Neural cell (in vitro differentiated cells): ENCODE measurements around the gene CPVL. TPM values are rescaled to one million over a fixed set of nuclear protein-coding genes. Genes with fewer than 3 reads are reported as not detected.

ENCODE experiments used
- H2AFZ ChIP-seq: fragments of 200-600, 300-800 bp; sonication (generic), shearing (Covaris generic); 2 replicates; pipeline ENCODE4 v1.6.0; 2014; ENCODE audit warnings: low read depth, mild to moderate bottlenecking, antibody characterized with exemption, low read length, moderate library complexity
- H3F3A ChIP-seq: fragments of 200-600 bp; shearing (Covaris generic); 2 replicates; pipeline ENCODE4 v1.6.1; 2016; ENCODE audit warnings: mild to moderate bottlenecking, moderate library complexity, mixed read lengths, antibody characterized with exemption, low read length; ENCODE audit not compliant: insufficient read depth, poor library complexity, severe bottlenecking
- H3K27ac ChIP-seq: fragments of 200-600, 300-800 bp; sonication (generic), shearing (Covaris generic); 2 replicates; pipeline ENCODE4 v1.5.1; 2014; ENCODE audit warnings: mild to moderate bottlenecking, low read length, moderate library complexity
- H3K27me3 ChIP-seq: fragments of 300-800, 200-600 bp; sonication (generic), shearing (Covaris generic); 2 replicates; pipeline ENCODE4 v1.6.0; 2014; ENCODE audit warnings: mild to moderate bottlenecking, low read depth, low read length, moderate library complexity; ENCODE audit not compliant: insufficient read depth
- H3K36me3 ChIP-seq: fragments of 300-800, 200-600 bp; sonication (generic), shearing (Covaris generic); 2 replicates; pipeline ENCODE4 v1.5.1; 2014; ENCODE audit warnings: mild to moderate bottlenecking, antibody characterized with exemption, low read length, moderate library complexity; ENCODE audit not compliant: insufficient read depth
- H3K4me2 ChIP-seq: fragments of 300-800, 200-600 bp; sonication (generic), shearing (Covaris generic); 2 replicates; pipeline ENCODE4 v1.6.0; 2014; ENCODE audit warnings: mild to moderate bottlenecking, low read length
- H3K4me3 ChIP-seq: fragments of 300-800, 200-600 bp; sonication (generic), shearing (Covaris generic); 2 replicates; pipeline ENCODE4 v1.5.1; 2014; ENCODE audit warnings: mild to moderate bottlenecking, low read length, moderate library complexity
- H3K79me2 ChIP-seq: fragments of 200-600 bp; shearing (Covaris generic); replicated peaks from 2 replicates; pipeline ENCODE4 v1.6.0; 2014; ENCODE audit warnings: mild to moderate bottlenecking, low read length, moderate library complexity; ENCODE audit not compliant: insufficient read depth
- H3K9ac ChIP-seq: fragments of 300-800, 200-600 bp; sonication (generic), shearing (Covaris generic); 2 replicates; pipeline ENCODE4 v1.6.1; 2016; ENCODE audit warnings: mild to moderate bottlenecking, low read length, mixed read lengths
- H3K9me2 ChIP-seq: fragments of 200-600 bp; shearing (Covaris generic); 2 replicates; pipeline ENCODE4 v1.6.1; 2016; ENCODE audit warnings: mild to moderate bottlenecking, low read length, mixed read lengths; ENCODE audit not compliant: insufficient read depth
- H3K9me3 ChIP-seq: fragments of 200-600, 300-800 bp; sonication (generic), shearing (Covaris generic); 2 replicates; pipeline ENCODE4 v1.6.1; 2016; ENCODE audit warnings: mild to moderate bottlenecking, mixed run types, low read length, moderate library complexity, mixed read lengths
- H4K20me1 ChIP-seq: fragments of 200-600 bp; shearing (Covaris generic); 2 replicates; pipeline ENCODE4 v1.6.1; 2016; ENCODE audit warnings: mild to moderate bottlenecking, mixed run types; ENCODE audit not compliant: insufficient read depth
- EP300 ChIP-seq: fragments of 450-650 bp; conservative IDR thresholded peaks from 2 replicates; pipeline ENCODE4 v1.6.1; 2014; ENCODE audit warnings: antibody characterized with exemption, mild to moderate bottlenecking, moderate library complexity; ENCODE audit not compliant: poor library complexity, severe bottlenecking
- EZH2 ChIP-seq: fragments of 200-600, 300-800 bp; shearing (Covaris generic), sonication (generic); IDR thresholded peaks from 2 replicates; pipeline ENCODE4 v1.6.1; 2014; ENCODE audit warnings: antibody characterized with exemption, low read length, borderline replicate concordance, mild to moderate bottlenecking; ENCODE audit not compliant: insufficient read depth, poor library complexity, severe bottlenecking
- MXI1 ChIP-seq: fragments of 450-650 bp; conservative IDR thresholded peaks from 2 replicates; pipeline ENCODE4 v1.6.1; 2014; ENCODE audit warnings: antibody characterized with exemption, mild to moderate bottlenecking; ENCODE audit not compliant: poor library complexity, severe bottlenecking
- POLR2AphosphoS5 ChIP-seq: IDR thresholded peaks from 2 replicates; pipeline ENCODE4 v1.6.1; 2012
- RAD21 ChIP-seq: fragments of 450-650 bp; conservative IDR thresholded peaks from 2 replicates; pipeline ENCODE4 v1.6.1; 2014; ENCODE audit warnings: antibody characterized with exemption, mild to moderate bottlenecking, moderate library complexity
- SMC3 ChIP-seq: fragments of 450-650 bp; conservative IDR thresholded peaks from 2 replicates; pipeline ENCODE4 v1.6.1; 2014; ENCODE audit warnings: antibody characterized with exemption, mild to moderate bottlenecking, moderate library complexity; ENCODE audit not compliant: poor library complexity
- TAF1 ChIP-seq: IDR thresholded peaks from 2 replicates; pipeline ENCODE4 v1.6.1; 2012; ENCODE audit warnings: low read depth
- polyA plus RNA-seq: library from polyadenylated mRNA; depleted of rRNA; stranded (reverse); fragments of >200 nt; gene quantifications from 2 replicates; pipeline ENCODE4 v1.2.3, GENCODE V29; 2014
- TF ChIP-seq, protein P1 (sequence below): IDR thresholded peaks from 2 replicates; pipeline ENCODE4 v1.6.1; 2012; ENCODE audit warnings: borderline replicate concordance
- TF ChIP-seq, protein P2 (sequence below): fragments of 450-650 bp; IDR thresholded peaks from 2 replicates; pipeline ENCODE4 v1.5.1; 2014; ENCODE audit warnings: antibody characterized with exemption, mild to moderate bottlenecking, moderate library complexity; ENCODE audit not compliant: poor library complexity, severe bottlenecking

Gene CPVL
- polyA plus RNA-seq, 1 donor from 2014 or later, result 13.0 TPM

GRCh38 chr7:28998105-28998504 lies 148.2 kb downstream of the CPVL start:
- no peak for TF ChIP-seq MXI1
- no peak for TF ChIP-seq EP300
- Histone ChIP-seq H3K4me2 (no peak overlapping the region), H4K20me1 (no peaks in the 10 kb centered on the region), H2AFZ (no peak overlapping the region), H3F3A (no peaks in the 10 kb centered on the region), H3K36me3 (no peaks in the 10 kb centered on the region), H3K79me2 (no peaks in the 10 kb centered on the region), H3K9me2 (no peaks in the 10 kb centered on the region), H3K9ac (no peak overlapping the region), H3K27me3 (no peaks in the 10 kb centered on the region), H3K27ac (no peak overlapping the region), H3K9me3 (no peaks in the 10 kb centered on the region), H3K4me3 (no peak overlapping the region)

DNA sequence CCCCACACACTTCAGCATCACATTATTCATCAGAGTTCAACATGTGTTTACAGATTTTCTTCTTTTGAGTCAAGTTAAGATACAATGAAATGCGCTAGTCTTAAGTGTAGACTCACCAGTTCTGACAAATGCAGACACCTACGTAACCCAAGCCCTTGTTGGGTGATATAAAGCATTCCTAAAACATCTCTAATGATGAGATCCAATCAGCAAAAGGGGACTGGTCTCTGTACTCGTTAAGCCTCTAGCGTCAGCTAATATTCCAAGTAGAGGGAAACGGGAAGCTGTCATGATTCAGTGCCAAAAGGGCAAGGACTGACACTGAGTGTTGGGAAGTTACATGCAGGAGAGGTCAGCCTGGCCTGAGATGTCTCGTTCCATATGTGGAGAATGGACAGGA lies 149.5 kb downstream of the CPVL start:
- Histone ChIP-seq H2AFZ (no peak overlapping the region), H3F3A (no peaks in the 10 kb centered on the region), H3K4me2 (no peak overlapping the region), H3K9me2 (no peaks in the 10 kb centered on the region), H3K27me3 (no peaks in the 10 kb centered on the region), H3K4me3 (no peak overlapping the region), H3K9me3 (no peaks in the 10 kb centered on the region), H3K36me3 (no peaks in the 10 kb centered on the region), H3K27ac (no peak overlapping the region), H3K79me2 (no peaks in the 10 kb centered on the region), H4K20me1 (no peaks in the 10 kb centered on the region), H3K9ac (no peak overlapping the region)
- TF ChIP-seq SMC3, result no peak
- TF ChIP-seq, protein P1, sequence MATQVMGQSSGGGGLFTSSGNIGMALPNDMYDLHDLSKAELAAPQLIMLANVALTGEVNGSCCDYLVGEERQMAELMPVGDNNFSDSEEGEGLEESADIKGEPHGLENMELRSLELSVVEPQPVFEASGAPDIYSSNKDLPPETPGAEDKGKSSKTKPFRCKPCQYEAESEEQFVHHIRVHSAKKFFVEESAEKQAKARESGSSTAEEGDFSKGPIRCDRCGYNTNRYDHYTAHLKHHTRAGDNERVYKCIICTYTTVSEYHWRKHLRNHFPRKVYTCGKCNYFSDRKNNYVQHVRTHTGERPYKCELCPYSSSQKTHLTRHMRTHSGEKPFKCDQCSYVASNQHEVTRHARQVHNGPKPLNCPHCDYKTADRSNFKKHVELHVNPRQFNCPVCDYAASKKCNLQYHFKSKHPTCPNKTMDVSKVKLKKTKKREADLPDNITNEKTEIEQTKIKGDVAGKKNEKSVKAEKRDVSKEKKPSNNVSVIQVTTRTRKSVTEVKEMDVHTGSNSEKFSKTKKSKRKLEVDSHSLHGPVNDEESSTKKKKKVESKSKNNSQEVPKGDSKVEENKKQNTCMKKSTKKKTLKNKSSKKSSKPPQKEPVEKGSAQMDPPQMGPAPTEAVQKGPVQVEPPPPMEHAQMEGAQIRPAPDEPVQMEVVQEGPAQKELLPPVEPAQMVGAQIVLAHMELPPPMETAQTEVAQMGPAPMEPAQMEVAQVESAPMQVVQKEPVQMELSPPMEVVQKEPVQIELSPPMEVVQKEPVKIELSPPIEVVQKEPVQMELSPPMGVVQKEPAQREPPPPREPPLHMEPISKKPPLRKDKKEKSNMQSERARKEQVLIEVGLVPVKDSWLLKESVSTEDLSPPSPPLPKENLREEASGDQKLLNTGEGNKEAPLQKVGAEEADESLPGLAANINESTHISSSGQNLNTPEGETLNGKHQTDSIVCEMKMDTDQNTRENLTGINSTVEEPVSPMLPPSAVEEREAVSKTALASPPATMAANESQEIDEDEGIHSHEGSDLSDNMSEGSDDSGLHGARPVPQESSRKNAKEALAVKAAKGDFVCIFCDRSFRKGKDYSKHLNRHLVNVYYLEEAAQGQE, result no peak
- TF ChIP-seq EZH2, result no peak
- no peak for TF ChIP-seq EP300
- TF ChIP-seq, protein P2, sequence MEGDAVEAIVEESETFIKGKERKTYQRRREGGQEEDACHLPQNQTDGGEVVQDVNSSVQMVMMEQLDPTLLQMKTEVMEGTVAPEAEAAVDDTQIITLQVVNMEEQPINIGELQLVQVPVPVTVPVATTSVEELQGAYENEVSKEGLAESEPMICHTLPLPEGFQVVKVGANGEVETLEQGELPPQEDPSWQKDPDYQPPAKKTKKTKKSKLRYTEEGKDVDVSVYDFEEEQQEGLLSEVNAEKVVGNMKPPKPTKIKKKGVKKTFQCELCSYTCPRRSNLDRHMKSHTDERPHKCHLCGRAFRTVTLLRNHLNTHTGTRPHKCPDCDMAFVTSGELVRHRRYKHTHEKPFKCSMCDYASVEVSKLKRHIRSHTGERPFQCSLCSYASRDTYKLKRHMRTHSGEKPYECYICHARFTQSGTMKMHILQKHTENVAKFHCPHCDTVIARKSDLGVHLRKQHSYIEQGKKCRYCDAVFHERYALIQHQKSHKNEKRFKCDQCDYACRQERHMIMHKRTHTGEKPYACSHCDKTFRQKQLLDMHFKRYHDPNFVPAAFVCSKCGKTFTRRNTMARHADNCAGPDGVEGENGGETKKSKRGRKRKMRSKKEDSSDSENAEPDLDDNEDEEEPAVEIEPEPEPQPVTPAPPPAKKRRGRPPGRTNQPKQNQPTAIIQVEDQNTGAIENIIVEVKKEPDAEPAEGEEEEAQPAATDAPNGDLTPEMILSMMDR, result no peak
- no peak for TF ChIP-seq POLR2AphosphoS5
- no peak for TF ChIP-seq RAD21
- no peak for TF ChIP-seq MXI1
- TF ChIP-seq TAF1, result no peak

DNA sequence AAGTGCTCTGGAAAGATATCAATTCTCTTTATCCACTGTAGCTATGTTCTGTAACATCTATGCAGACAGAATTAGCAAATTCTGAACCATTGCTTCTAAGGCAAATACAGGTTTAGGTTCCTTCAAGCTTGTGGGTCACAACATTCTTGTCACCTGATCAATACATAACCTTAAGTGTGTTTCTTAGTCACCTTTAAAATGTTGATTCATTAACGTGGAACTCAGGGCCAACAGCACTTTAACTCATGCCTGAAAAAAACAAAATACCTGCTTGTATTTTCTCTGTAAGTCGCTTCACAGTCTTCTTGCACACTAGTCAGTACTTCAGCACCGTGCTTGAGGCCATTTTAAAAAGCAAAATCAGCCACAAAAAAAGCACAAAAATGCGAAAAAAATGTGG lies 153.0 kb downstream of the CPVL start:
- no peaks in the 10 kb centered on the region for H3K36me3 ChIP-seq
- no peak overlapping the region for H3K27ac ChIP-seq
- no peaks in the 10 kb centered on the region for H3K79me2 ChIP-seq
- H3K4me3 ChIP-seq, result no peak overlapping the region
- no peaks in the 10 kb centered on the region for H4K20me1 ChIP-seq
- no peak overlapping the region for H3K4me2 ChIP-seq
- H3K9me3 ChIP-seq, result no peaks in the 10 kb centered on the region
- TF ChIP-seq MXI1 (no peak), POLR2AphosphoS5 (no peak), SMC3 (no peak), TAF1 (no peak)
- TF ChIP-seq, protein P1, result no peak
- H2AFZ ChIP-seq, result no peak overlapping the region
- no peak overlapping the region for H3K9ac ChIP-seq
- H3K27me3 ChIP-seq, result no peaks in the 10 kb centered on the region
- H3K9me2 ChIP-seq, result no peaks in the 10 kb centered on the region
- H3F3A ChIP-seq, result no peaks in the 10 kb centered on the region
